B cell (primary cell): Measurements from ENCODE around the gene LMNTD2. TPM values are rescaled to one million over a fixed set of nuclear protein-coding genes. Genes with fewer than 3 reads are reported as not detected.

Source experiments
- ATAC-seq: fragments of 200-7000 bp; cut with Tn5 transposase; one replicate; pipeline ENCODE4 v1.10.0; 2021; ENCODE audit warnings: low read depth, mild to moderate bottlenecking, moderate number of reproducible peaks, moderate library complexity
- CTCF ChIA-PET: fragments of 350-600 bp; sonication (Branson Sonifier 250); formaldehyde crosslinking; loops from one replicate; lab custom pipeline; 2021; ENCODE audit warnings: antibody characterized with exemption, inconsistent platforms; lab: Charles Lee
- POLR2A ChIA-PET: fragments of 350-600 bp; sonication (Branson Sonifier 250); formaldehyde crosslinking; loops from one replicate; lab custom pipeline; 2021; ENCODE audit warnings: antibody characterized with exemption; lab: Charles Lee
- DNase-seq: peaks from one replicate; pipeline ENCODE4 v3.0.0; 2013
- H2AFZ ChIP-seq: 2 replicates; pipeline ENCODE4 v1.6.1; 2012; ENCODE audit warnings: mild to moderate bottlenecking, low read depth, low read length; ENCODE audit not compliant: insufficient read depth, poor library complexity, severe bottlenecking
- H3K27ac ChIP-seq, 2 donors: 1 replicate in 1 of 2; 2 replicates in 1 of 2; pipeline ENCODE4 v1.5.1; 2012 to 2013; ENCODE audit warnings: low read length in 2 of 2, mild to moderate bottlenecking in 2 of 2, moderate library complexity in 1 of 2
- H3K27me3 ChIP-seq, 4 experiments: fragments of 200-600 bp in 1 of 4; sonication (generic) in 1 of 4; replicated peaks in 1 of 4; 1 replicate in 2 of 4; 2 replicates in 2 of 4; pipeline versions ENCODE4 v1.6.1 to v1.7.0; 2013 to 2016; ENCODE audit warnings: low read length in 3 of 4, mild to moderate bottlenecking in 2 of 4, mixed read lengths in 1 of 4, moderate library complexity in 1 of 4; ENCODE audit not compliant: insufficient read depth in 4 of 4, control insufficient read depth in 3 of 4; ENCODE audit errors: control extremely low read depth in 1 of 4
- H3K36me3 ChIP-seq, 2 experiments: replicated peaks in 1 of 2; 1 replicate in 1 of 2; 2 replicates in 1 of 2; pipeline versions ENCODE4 v1.6.1 to v1.7.1; 2013; ENCODE audit warnings: low read length in 1 of 2; ENCODE audit not compliant: insufficient read depth in 2 of 2, control insufficient read depth in 1 of 2; ENCODE audit errors: control extremely low read depth in 1 of 2, extremely low read depth in 1 of 2
- H3K4me1 ChIP-seq, 2 donors: fragments of 200-600 bp in 1 of 2; sonication (generic) in 1 of 2; 1 replicate in 1 of 2; 2 replicates in 1 of 2; pipeline versions ENCODE4 v1.5.1 to v1.6.1; 2013 to 2017; ENCODE audit warnings: low read length in 2 of 2; ENCODE audit not compliant: control insufficient read depth in 2 of 2, insufficient read depth in 2 of 2
- H3K4me2 ChIP-seq: replicated peaks from 2 replicates; pipeline ENCODE3; 2012; ENCODE audit warnings: mild to moderate bottlenecking, low read depth, low read length; ENCODE audit not compliant: poor library complexity, severe bottlenecking
- H3K4me3 ChIP-seq, 5 experiments: fragments of 200-600 bp in 1 of 5; sonication (generic) in 1 of 5; 1 replicate in 3 of 5; 2 replicates in 2 of 5; pipeline versions ENCODE4 v1.5.1 to v1.7.0; 2011 to 2016; ENCODE audit warnings: low read length in 4 of 5, mild to moderate bottlenecking in 4 of 5, low read depth in 2 of 5, control low read depth in 1 of 5, moderate library complexity in 1 of 5; ENCODE audit not compliant: insufficient read depth in 1 of 5; ENCODE audit errors: control extremely low read depth in 1 of 5, extremely low read depth in 1 of 5
- H3K79me2 ChIP-seq: fragments of 200-600 bp; sonication (generic); one replicate; pipeline ENCODE4 v1.6.0; 2016; ENCODE audit warnings: low read length; ENCODE audit not compliant: control insufficient read depth, insufficient read depth
- H3K9ac ChIP-seq: fragments of 200-600 bp; sonication (generic); 2 replicates; pipeline ENCODE4 v1.6.1; 2017; ENCODE audit warnings: mild to moderate bottlenecking, low read length, moderate library complexity
- H3K9me3 ChIP-seq, 3 donors: one replicate each; pipeline versions ENCODE4 v1.6.1 to v1.7.1; 2013; ENCODE audit warnings: low read length in 2 of 3; ENCODE audit not compliant: control insufficient read depth in 2 of 3, insufficient read depth in 1 of 3; ENCODE audit errors: control extremely low read depth in 1 of 3
- H4K20me1 ChIP-seq: 2 replicates; pipeline ENCODE4 v1.6.0; 2012; ENCODE audit warnings: mild to moderate bottlenecking, low read length; ENCODE audit not compliant: insufficient read depth, control insufficient read depth, poor library complexity, severe bottlenecking
- H3K27ac Mint-ChIP-seq: one replicate; pipeline ENCODE4 v1.8.0; 2021; ENCODE audit warnings: mixed read lengths
- H3K27me3 Mint-ChIP-seq: one replicate; pipeline ENCODE4 v1.8.0; 2021; ENCODE audit warnings: mixed read lengths
- H3K4me1 Mint-ChIP-seq: one replicate; pipeline ENCODE4 v1.8.0; 2021; ENCODE audit warnings: mixed read lengths
- H3K4me3 Mint-ChIP-seq: one replicate; pipeline ENCODE4 v1.8.0; 2021; ENCODE audit warnings: mixed read lengths
- H3K9me3 Mint-ChIP-seq: one replicate; pipeline ENCODE4 v1.8.0; 2022; ENCODE audit warnings: mixed read lengths; ENCODE audit not compliant: insufficient read depth
- CTCF ChIP-seq: fragments of 200-600 bp; IDR thresholded peaks from one replicate; pipeline ENCODE4 v1.8.0; 2022; ENCODE audit warnings: antibody characterized with exemption, mild to moderate bottlenecking
- EZH2 ChIP-seq: IDR thresholded peaks from 2 replicates; pipeline ENCODE4 v1.6.1; 2012; ENCODE audit warnings: borderline replicate concordance, low read depth, mild to moderate bottlenecking, moderate library complexity, low read length; ENCODE audit not compliant: insufficient read depth, poor library complexity, severe bottlenecking
- WGBS: methylation state at CpG from one replicate; pipeline ENCODE4 v1.1.5; 2013; ENCODE audit warnings: missing lambda C conversion rate; ENCODE audit not compliant: insufficient coverage; 5-methylcytosine and 5-hydroxymethylcytosine counted together
- intact Hi-C: fragments of 100-400 bp; cut with micrococcal nuclease; formaldehyde crosslinking; loops from one replicate; pipeline ENCODE4 v1.10.0; 2022
- polyA plus RNA-seq: library from polyadenylated mRNA; depleted of rRNA; stranded (reverse); fragments of >200 nt; gene quantifications from 2 replicates; pipeline ENCODE4 v1.2.3, GENCODE V29; 2012
- total RNA-seq, 2 donors: library from RNA; stranded (reverse); fragments of 120-200 nt in 1 of 2; gene quantifications; 1 replicate in 1 of 2; 2 replicates in 1 of 2; pipeline versions ENCODE4 v1.2.3 to v1.2.4, GENCODE V29; 2013 to 2022

The LMNTD2 gene
- total and polyA plus RNA-seq, 2 donors (not counting 1 experiment from before 2014, with no cell fraction given) = 21.4 to 29.6 TPM

- CTCF ChIA-PET = interaction anchor here (1.0 to 2.2 kb wide), 6 partner anchors 10 to 230 kb away, joined by 3 to 9 read pairs (median 3); partner anchors contain the start of gene PHRF1
- peaks cover 20% of the 10 kb centered on the region for H3K4me1 Mint-ChIP-seq
- DNase-seq = no peak
These were observed 25.4 kb downstream of the LMNTD2 start for GRCh38 chr11:535210-535518.

More at GRCh38 chr11:535210-535518, 25.4 kb downstream of the LMNTD2 start:
- Histone ChIP-seq H3K4me1 (peaks cover 17 to 35% of the 10 kb centered on the region in 2 donors), H3K36me3 (peaks cover 0 to 25% of the 10 kb centered on the region in 2 experiments), H3K27ac (no peak overlapping the region), H3K9me3 (no peaks in the 10 kb centered on the region), H3K27me3 (no peaks in the 10 kb centered on the region), H3K9ac (peak overlapping the region; percentile 74), H3K4me3 (peak overlapping the region in 3 of 5 experiments; percentile 67 to 73 (median 72)), H3K79me2 (peaks cover 37% of the 10 kb centered on the region), H4K20me1 (peaks cover 36% of the 10 kb centered on the region), H2AFZ (no peak overlapping the region), H3K4me2 (peak overlapping the region; percentile 99)
- H3K4me3 Mint-ChIP-seq = no peak overlapping the region
- WGBS = under 1% methylated on average over 51 of the region's 56 CpGs
- POLR2A ChIA-PET = interaction anchor here (0.9 to 3.0 kb wide), 14 partner anchors 16 to 284 kb away, joined by 3 to 26 read pairs (median 6); partner anchors contain the start of genes DEAF1, IRF7, PHRF1 and PNPLA2
- intact Hi-C loops = loop anchor here (5.0 kb wide), 4 partner anchors 187 to 772 kb away; partner anchors contain the start of genes BET1L, RIC8A, SLC25A22 and TOLLIP
- ATAC-seq = peak; percentile 4
- no peak for TF ChIP-seq EZH2
- no peak for TF ChIP-seq CTCF
- H3K9me3 Mint-ChIP-seq = no peaks in the 10 kb centered on the region
- H3K27ac Mint-ChIP-seq = no peak overlapping the region
- no peaks in the 10 kb centered on the region for H3K27me3 Mint-ChIP-seq
